ENCODE results near the gene RGS8. TPM values are rescaled to one million over a fixed set of nuclear protein-coding genes. Genes with fewer than 3 reads are reported as not detected.

The RGS8 gene
- total RNA-seq, 1 experiment from 2014 or later, result not detected

GRCh38 chr1:182709855-182710254 is 25.5 kb upstream of the RGS8 start:
- Mint-ChIP-seq H3K27me3 (ENCODE audit: insufficient read depth, unreplicated experiment) (no peaks in the 10 kb centered on the region), H3K27ac (ENCODE audit: low read depth, unreplicated experiment) (no peak overlapping the region), H3K9me3 (ENCODE audit: unreplicated experiment) (no peaks in the 10 kb centered on the region), H3K4me1 (ENCODE audit: insufficient read depth, unreplicated experiment) (no peaks in the 10 kb centered on the region), H3K4me3 (ENCODE audit: unreplicated experiment) (no peak overlapping the region), H3K36me3 (ENCODE audit: insufficient read depth, unreplicated experiment) (no peaks in the 10 kb centered on the region)
- POLR2A ChIA-PET, result interaction anchor here (0.6 kb wide), 1 partner anchor 87 kb away, joined by 3 read pairs; no protein-coding TSS in a partner anchor
- CTCF ChIA-PET, result interaction anchor here (0.6 kb wide), 1 partner anchor 1905 kb away, joined by 3 read pairs; no protein-coding TSS in a partner anchor
- intact Hi-C loops (cut with micrococcal nuclease), result no loop called here
- TF ChIP-seq CTCF (IDR thresholded peaks at IDR 0.05; ENCODE audit: unreplicated experiment), result no peak
- BruUV-seq (replicated peaks), result no TSS peak
- no peak for DNase-seq (ENCODE audit: unreplicated experiment)

GRCh38 chr1:182709225-182709764 is 24.9 kb upstream of the RGS8 start:
- no peak overlapping the region for H3K4me3 Mint-ChIP-seq (ENCODE audit: unreplicated experiment)
- TF ChIP-seq CTCF (IDR thresholded peaks at IDR 0.05; ENCODE audit: unreplicated experiment), result no peak
- intact Hi-C loops (cut with micrococcal nuclease), result no loop called here
- H3K4me1 Mint-ChIP-seq (ENCODE audit: insufficient read depth, unreplicated experiment), result no peaks in the 10 kb centered on the region
- ChIA-PET CTCF (no interaction called here), POLR2A (interaction anchor here (0.6 kb wide), 1 partner anchor 851 kb away, joined by 4 read pairs; no protein-coding TSS in a partner anchor)
- H3K36me3 Mint-ChIP-seq (ENCODE audit: insufficient read depth, unreplicated experiment), result no peaks in the 10 kb centered on the region
- no TSS peak for BruUV-seq (replicated peaks)
- H3K27ac Mint-ChIP-seq (ENCODE audit: low read depth, unreplicated experiment), result no peak overlapping the region
- H3K27me3 Mint-ChIP-seq (ENCODE audit: insufficient read depth, unreplicated experiment), result no peaks in the 10 kb centered on the region
- no peaks in the 10 kb centered on the region for H3K9me3 Mint-ChIP-seq (ENCODE audit: unreplicated experiment)
- DNase-seq (ENCODE audit: unreplicated experiment), result no peak

- POLR2A ChIA-PET, result interaction anchor here (0.6 to 1.6 kb wide), 3 partner anchors 8 to 593 kb away, joined by 3 to 4 read pairs (median 3); no protein-coding TSS in a partner anchor
- no peaks in the 10 kb centered on the region for H3K36me3 Mint-ChIP-seq (ENCODE audit: insufficient read depth, unreplicated experiment)
- no peak for TF ChIP-seq CTCF (IDR thresholded peaks at IDR 0.05; ENCODE audit: unreplicated experiment)
- intact Hi-C loops (cut with micrococcal nuclease), result no loop called here
- no peak overlapping the region for H3K27ac Mint-ChIP-seq (ENCODE audit: low read depth, unreplicated experiment)
- H3K4me3 Mint-ChIP-seq (ENCODE audit: unreplicated experiment), result no peak overlapping the region
- no peaks in the 10 kb centered on the region for H3K27me3 Mint-ChIP-seq (ENCODE audit: insufficient read depth, unreplicated experiment)
- H3K4me1 Mint-ChIP-seq (ENCODE audit: insufficient read depth, unreplicated experiment), result no peaks in the 10 kb centered on the region
- CTCF ChIA-PET, result interaction anchor here (0.7 kb wide), 1 partner anchor 1505 kb away, joined by 3 read pairs; no protein-coding TSS in a partner anchor
- DNase-seq (ENCODE audit: unreplicated experiment), result no peak
- H3K9me3 Mint-ChIP-seq (ENCODE audit: unreplicated experiment), result no peaks in the 10 kb centered on the region
- BruUV-seq (replicated peaks), result no TSS peak
These were observed 22.7 kb upstream of the RGS8 start for GRCh38 chr1:182707122-182707521.

GRCh38 chr1:182704677-182705076 is 20.3 kb upstream of the RGS8 start:
- no peak for TF ChIP-seq CTCF (IDR thresholded peaks at IDR 0.05; ENCODE audit: unreplicated experiment)
- H3K36me3 Mint-ChIP-seq (ENCODE audit: insufficient read depth, unreplicated experiment), result no peaks in the 10 kb centered on the region
- H3K9me3 Mint-ChIP-seq (ENCODE audit: unreplicated experiment), result no peaks in the 10 kb centered on the region
- ChIA-PET POLR2A (no interaction called here), CTCF (no interaction called here)
- H3K4me3 Mint-ChIP-seq (ENCODE audit: unreplicated experiment), result no peak overlapping the region
- intact Hi-C loops (cut with micrococcal nuclease), result no loop called here
- H3K27me3 Mint-ChIP-seq (ENCODE audit: insufficient read depth, unreplicated experiment), result no peaks in the 10 kb centered on the region
- BruUV-seq (replicated peaks), result no TSS peak
- no peaks in the 10 kb centered on the region for H3K4me1 Mint-ChIP-seq (ENCODE audit: insufficient read depth, unreplicated experiment)
- DNase-seq (ENCODE audit: unreplicated experiment), result no peak
- H3K27ac Mint-ChIP-seq (ENCODE audit: low read depth, unreplicated experiment), result no peak overlapping the region
